ENCODE data around the gene DMBT1.

Gene DMBT1

DNA sequence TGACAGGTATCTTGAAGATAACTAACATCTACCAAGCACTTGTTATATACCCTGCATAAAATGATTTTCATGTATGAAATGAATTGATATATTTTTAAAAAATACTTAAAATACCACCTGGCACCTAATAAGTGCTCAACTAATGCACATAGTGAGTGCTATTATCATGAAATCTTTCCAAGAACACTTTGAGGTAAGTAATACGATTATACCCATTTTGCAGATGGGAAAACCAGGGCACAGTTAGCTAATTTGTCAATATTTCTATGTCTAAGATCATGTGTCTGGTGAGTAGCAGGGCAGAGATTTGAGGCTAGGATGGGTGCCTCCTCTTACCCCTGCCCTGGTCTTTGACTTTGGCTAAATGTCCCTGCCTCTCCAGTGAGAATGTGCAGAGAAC lies 6.1 kb downstream of the DMBT1 start:
- no peak overlapping the region for H3K27ac ChIP-seq (replicated peaks; ENCODE audit: low read length)
- H3K4ac ChIP-seq (ENCODE audit: low read length) = no peak overlapping the region
- H3K36me3 ChIP-seq (replicated peaks in 1 of 2; ENCODE audit: control insufficient read depth in 2 of 2, insufficient read depth in 2 of 2, low read length in 2 of 2) = no peaks in the 10 kb centered on the region
- no peaks in the 10 kb centered on the region for H3K9me3 ChIP-seq (replicated peaks in 1 of 2; ENCODE audit: control insufficient read depth in 2 of 2, insufficient read depth in 1 of 2, low read depth in 1 of 2, low read length in 2 of 2)
- H2BK5ac ChIP-seq (ENCODE audit: low read length) = no peak overlapping the region
- H2AFZ ChIP-seq (ENCODE audit: low read length) = no peak overlapping the region
- H3K4me3 ChIP-seq (ENCODE audit: low read length in 2 of 2) = no peak overlapping the region
- peaks cover 0 to 20% (median 0%) of the 10 kb centered on the region in 3 experiments for H3K27me3 ChIP-seq (ENCODE audit: control insufficient read depth in 3 of 3, insufficient read depth in 3 of 3, low read depth in 1 of 3, low read length in 3 of 3)
- H2AK5ac ChIP-seq (ENCODE audit: low read depth, low read length) = no peak overlapping the region
- no peak overlapping the region for H2BK12ac ChIP-seq (ENCODE audit: low read length)
- no peak overlapping the region for H3K14ac ChIP-seq (ENCODE audit: low read length)
- no peak overlapping the region for H2BK120ac ChIP-seq (ENCODE audit: low read depth, low read length)
- no peaks in the 10 kb centered on the region for H3K4me1 ChIP-seq (ENCODE audit: control insufficient read depth in 2 of 2, insufficient read depth in 1 of 2, low read depth in 1 of 2, low read length in 2 of 2)
- H4K8ac ChIP-seq (ENCODE audit: low read depth, low read length) = no peak overlapping the region
- no peak for DNase-seq (ENCODE audit: low spot score)
- no CpG with 5 or more reads among the region's 1 CpG for WGBS, 2 donors (ENCODE audit: extremely low coverage in 2 of 2, insufficient read length in 2 of 2, insufficient replicate concordance in 1 of 2)
- no peak overlapping the region for H3K4me2 ChIP-seq (ENCODE audit: insufficient read depth, low read length, poor library complexity, severe bottlenecking)
- no peak overlapping the region for H2BK15ac ChIP-seq (ENCODE audit: low read length)
- H3K23ac ChIP-seq (ENCODE audit: low read depth, low read length, poor library complexity) = no peak overlapping the region
- H3K9ac ChIP-seq (ENCODE audit: low read depth, low read length, poor library complexity) = no peak overlapping the region
- H3K18ac ChIP-seq (ENCODE audit: low read length) = no peak overlapping the region
- H3K79me1 ChIP-seq (ENCODE audit: low read depth, low read length) = no peaks in the 10 kb centered on the region
- H4K91ac ChIP-seq (ENCODE audit: low read depth, low read length, poor library complexity) = no peak overlapping the region

DNA sequence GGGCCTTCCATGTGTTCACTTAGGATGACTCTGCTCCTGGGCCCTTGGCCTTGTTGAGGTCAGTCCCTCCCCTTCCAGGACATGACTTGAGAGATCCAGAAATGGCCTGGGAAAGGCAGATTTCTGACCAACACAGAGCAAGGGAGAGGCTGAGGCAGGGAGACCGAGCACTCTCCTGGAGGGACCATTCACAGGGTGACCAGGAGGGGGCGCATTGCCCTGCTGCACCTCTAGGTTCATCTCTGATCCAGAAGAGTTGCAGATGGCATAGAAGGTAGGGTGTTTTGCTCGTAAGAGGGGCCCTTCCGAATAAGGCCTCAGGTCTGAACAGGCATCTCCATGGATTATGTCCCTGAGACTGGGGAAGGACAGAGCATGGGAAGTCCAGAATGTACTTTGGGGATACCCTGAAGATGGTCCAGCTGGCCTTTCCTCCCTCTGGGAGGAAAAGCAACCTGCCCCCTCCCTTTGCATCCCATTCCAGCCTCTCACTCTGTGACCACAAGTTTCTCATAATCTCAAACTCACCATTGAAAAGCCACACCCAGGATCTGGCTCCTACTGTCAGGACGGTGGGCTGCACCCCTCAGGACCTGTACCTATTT lies 6.6 kb downstream of the DMBT1 start:
- Histone ChIP-seq H4K8ac (ENCODE audit: low read depth, low read length) (no peak overlapping the region), H3K4me1 (ENCODE audit: control insufficient read depth in 2 of 2, insufficient read depth in 1 of 2, low read depth in 1 of 2, low read length in 2 of 2) (no peaks in the 10 kb centered on the region), H3K9ac (ENCODE audit: low read depth, low read length, poor library complexity) (no peak overlapping the region), H3K9me3 (replicated peaks in 1 of 2; ENCODE audit: control insufficient read depth in 2 of 2, insufficient read depth in 1 of 2, low read depth in 1 of 2, low read length in 2 of 2) (no peaks in the 10 kb centered on the region), H3K4me2 (ENCODE audit: insufficient read depth, low read length, poor library complexity, severe bottlenecking) (no peak overlapping the region), H3K23ac (ENCODE audit: low read depth, low read length, poor library complexity) (no peak overlapping the region), H3K4ac (ENCODE audit: low read length) (no peak overlapping the region), H3K4me3 (ENCODE audit: low read length in 2 of 2) (no peak overlapping the region), H4K91ac (ENCODE audit: low read depth, low read length, poor library complexity) (no peak overlapping the region), H2AK5ac (ENCODE audit: low read depth, low read length) (no peak overlapping the region), H3K36me3 (replicated peaks in 1 of 2; ENCODE audit: control insufficient read depth in 2 of 2, insufficient read depth in 2 of 2, low read length in 2 of 2) (no peaks in the 10 kb centered on the region), H3K27me3 (ENCODE audit: control insufficient read depth in 3 of 3, insufficient read depth in 3 of 3, low read depth in 1 of 3, low read length in 3 of 3) (peaks cover 0 to 17% (median 0%) of the 10 kb centered on the region in 3 experiments), H3K27ac (replicated peaks; ENCODE audit: low read length) (no peak overlapping the region), H2BK15ac (ENCODE audit: low read length) (no peak overlapping the region), H3K14ac (ENCODE audit: low read length) (no peak overlapping the region), H2BK12ac (ENCODE audit: low read length) (no peak overlapping the region), H3K18ac (ENCODE audit: low read length) (no peak overlapping the region), H2AFZ (ENCODE audit: low read length) (no peak overlapping the region), H2BK5ac (ENCODE audit: low read length) (no peak overlapping the region), H2BK120ac (ENCODE audit: low read depth, low read length) (no peak overlapping the region), H3K79me1 (ENCODE audit: low read depth, low read length) (no peaks in the 10 kb centered on the region)
- no peak for DNase-seq (ENCODE audit: low spot score)
- no CpG with 5 or more reads among the region's 5 CpGs for WGBS, 2 donors (ENCODE audit: extremely low coverage in 2 of 2, insufficient read length in 2 of 2, insufficient replicate concordance in 1 of 2)

DNA sequence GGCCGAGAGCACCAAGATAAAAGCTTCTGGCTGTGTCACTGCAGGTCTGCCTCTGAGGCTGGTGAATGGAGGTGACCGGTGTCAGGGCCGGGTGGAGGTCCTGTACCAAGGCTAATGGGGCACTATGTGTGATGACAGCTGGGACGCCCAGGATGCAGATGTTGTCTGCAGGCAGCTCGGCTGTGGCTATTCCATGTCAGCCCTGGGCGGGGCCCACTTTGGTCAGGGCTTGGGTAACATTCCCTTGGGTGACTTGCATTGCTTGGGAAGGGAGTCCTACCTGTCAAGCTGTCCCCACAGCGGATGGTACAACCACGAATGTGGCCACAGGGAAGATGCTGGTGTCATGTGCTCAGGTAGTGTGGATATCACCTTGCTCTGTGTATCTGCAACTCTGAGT lies 8.0 kb downstream of the DMBT1 start:
- DNase-seq (ENCODE audit: low spot score) = no peak
- no CpG with 5 or more reads among the region's 8 CpGs for WGBS, 2 donors (ENCODE audit: extremely low coverage in 2 of 2, insufficient read length in 2 of 2, insufficient replicate concordance in 1 of 2)
- H2BK12ac ChIP-seq (ENCODE audit: low read length) = no peak overlapping the region
- H2AFZ ChIP-seq (ENCODE audit: low read length) = no peak overlapping the region
- H3K4me2 ChIP-seq (ENCODE audit: insufficient read depth, low read length, poor library complexity, severe bottlenecking) = no peak overlapping the region
- H2AK5ac ChIP-seq (ENCODE audit: low read depth, low read length) = no peak overlapping the region
- peaks cover 0 to 6% (median 0%) of the 10 kb centered on the region in 3 experiments for H3K27me3 ChIP-seq (ENCODE audit: control insufficient read depth in 3 of 3, insufficient read depth in 3 of 3, low read depth in 1 of 3, low read length in 3 of 3)
- no peak overlapping the region for H3K27ac ChIP-seq (replicated peaks; ENCODE audit: low read length)
- no peaks in the 10 kb centered on the region for H3K9me3 ChIP-seq (replicated peaks in 1 of 2; ENCODE audit: control insufficient read depth in 2 of 2, insufficient read depth in 1 of 2, low read depth in 1 of 2, low read length in 2 of 2)
- no peaks in the 10 kb centered on the region for H3K36me3 ChIP-seq (replicated peaks in 1 of 2; ENCODE audit: control insufficient read depth in 2 of 2, insufficient read depth in 2 of 2, low read length in 2 of 2)
- no peak overlapping the region for H2BK120ac ChIP-seq (ENCODE audit: low read depth, low read length)
- H3K4me1 ChIP-seq (ENCODE audit: control insufficient read depth in 2 of 2, insufficient read depth in 1 of 2, low read depth in 1 of 2, low read length in 2 of 2) = no peaks in the 10 kb centered on the region
- no peak overlapping the region for H3K18ac ChIP-seq (ENCODE audit: low read length)
- H2BK15ac ChIP-seq (ENCODE audit: low read length) = no peak overlapping the region
- no peak overlapping the region for H3K14ac ChIP-seq (ENCODE audit: low read length)
- H3K4ac ChIP-seq (ENCODE audit: low read length) = no peak overlapping the region
- no peak overlapping the region for H4K8ac ChIP-seq (ENCODE audit: low read depth, low read length)
- no peak overlapping the region for H3K4me3 ChIP-seq (ENCODE audit: low read length in 2 of 2)
- H2BK5ac ChIP-seq (ENCODE audit: low read length) = no peak overlapping the region
- H3K23ac ChIP-seq (ENCODE audit: low read depth, low read length, poor library complexity) = no peak overlapping the region
- no peaks in the 10 kb centered on the region for H3K79me1 ChIP-seq (ENCODE audit: low read depth, low read length)
- no peak overlapping the region for H4K91ac ChIP-seq (ENCODE audit: low read depth, low read length, poor library complexity)
- no peak overlapping the region for H3K9ac ChIP-seq (ENCODE audit: low read depth, low read length, poor library complexity)

DNA sequence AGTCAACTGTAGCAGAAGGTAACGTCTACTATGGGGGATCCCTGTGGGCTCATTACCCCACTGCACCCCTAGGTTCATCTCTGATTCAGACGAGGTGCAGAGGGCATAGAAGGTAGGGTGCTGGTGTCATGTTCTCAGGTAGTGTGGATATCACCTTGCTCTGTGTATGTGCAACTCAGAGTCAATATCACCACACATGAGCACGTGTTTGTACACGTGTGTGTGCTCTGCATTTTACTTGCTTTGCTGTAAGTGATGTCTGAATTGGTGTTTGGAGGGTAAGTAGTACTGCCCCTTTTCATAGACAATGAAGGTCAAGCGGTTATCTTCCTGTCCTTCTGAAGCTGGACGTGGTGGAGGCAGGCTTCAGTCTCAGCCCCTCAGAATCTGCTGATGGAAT lies 10.4 kb downstream of the DMBT1 start:
- Histone ChIP-seq H3K27me3 (ENCODE audit: control insufficient read depth in 3 of 3, insufficient read depth in 3 of 3, low read depth in 1 of 3, low read length in 3 of 3) (peaks cover 0 to 2% (median 0%) of the 10 kb centered on the region in 3 experiments), H2BK15ac (ENCODE audit: low read length) (no peak overlapping the region), H3K4me3 (ENCODE audit: low read length in 2 of 2) (no peak overlapping the region), H2BK12ac (ENCODE audit: low read length) (no peak overlapping the region), H3K18ac (ENCODE audit: low read length) (no peak overlapping the region), H2AFZ (ENCODE audit: low read length) (no peak overlapping the region), H3K9ac (ENCODE audit: low read depth, low read length, poor library complexity) (no peak overlapping the region), H4K91ac (ENCODE audit: low read depth, low read length, poor library complexity) (no peak overlapping the region), H3K9me3 (replicated peaks in 1 of 2; ENCODE audit: control insufficient read depth in 2 of 2, insufficient read depth in 1 of 2, low read depth in 1 of 2, low read length in 2 of 2) (no peaks in the 10 kb centered on the region), H2BK5ac (ENCODE audit: low read length) (no peak overlapping the region), H3K14ac (ENCODE audit: low read length) (no peak overlapping the region), H2AK5ac (ENCODE audit: low read depth, low read length) (no peak overlapping the region), H3K4me1 (ENCODE audit: control insufficient read depth in 2 of 2, insufficient read depth in 1 of 2, low read depth in 1 of 2, low read length in 2 of 2) (no peaks in the 10 kb centered on the region), H3K27ac (replicated peaks; ENCODE audit: low read length) (no peak overlapping the region), H2BK120ac (ENCODE audit: low read depth, low read length) (no peak overlapping the region), H3K36me3 (replicated peaks in 1 of 2; ENCODE audit: control insufficient read depth in 2 of 2, insufficient read depth in 2 of 2, low read length in 2 of 2) (no peaks in the 10 kb centered on the region), H3K4ac (ENCODE audit: low read length) (no peak overlapping the region), H3K4me2 (ENCODE audit: insufficient read depth, low read length, poor library complexity, severe bottlenecking) (no peak overlapping the region), H3K79me1 (ENCODE audit: low read depth, low read length) (no peaks in the 10 kb centered on the region), H3K23ac (ENCODE audit: low read depth, low read length, poor library complexity) (no peak overlapping the region), H4K8ac (ENCODE audit: low read depth, low read length) (no peak overlapping the region)
- DNase-seq (ENCODE audit: low spot score) = no peak
- WGBS, 2 donors (ENCODE audit: extremely low coverage in 2 of 2, insufficient read length in 2 of 2, insufficient replicate concordance in 1 of 2) = no CpG with 5 or more reads among the region's 6 CpGs
